ENCODE data around the gene DDIT3.

Gene DDIT3

DNA sequence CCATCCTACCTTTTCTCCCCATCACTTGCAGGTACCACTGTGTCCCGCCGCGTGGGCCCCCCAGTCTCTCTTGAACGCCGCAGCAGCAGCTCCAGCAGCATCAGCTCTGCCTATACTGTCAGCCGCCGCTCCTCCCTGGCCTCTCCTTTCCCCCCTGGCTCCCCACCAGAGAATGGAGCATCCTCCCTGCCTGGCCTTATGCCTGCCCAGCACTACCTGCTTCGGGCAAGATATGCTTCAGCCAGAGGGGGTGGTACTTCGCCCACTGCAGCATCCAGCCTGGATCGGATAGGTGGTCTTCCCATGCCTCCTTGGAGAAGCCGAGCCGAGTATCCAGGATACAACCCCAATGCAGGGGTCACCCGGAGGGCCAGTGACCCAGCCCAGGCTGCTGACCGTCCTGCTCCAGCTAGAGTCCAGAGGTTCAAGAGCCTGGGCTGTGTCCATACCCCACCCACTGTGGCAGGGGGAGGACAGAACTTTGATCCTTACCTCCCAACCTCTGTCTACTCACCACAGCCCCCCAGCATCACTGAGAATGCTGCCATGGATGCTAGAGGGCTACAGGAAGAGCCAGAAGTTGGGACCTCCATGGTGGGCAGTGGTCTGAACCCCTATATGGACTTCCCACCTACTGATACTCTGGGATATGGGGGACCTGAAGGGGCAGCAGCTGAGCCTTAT is 49.9 kb downstream of the DDIT3 start:
- no peak for DNase-seq (ENCODE audit: low read depth in 2 of 2, low spot score in 1 of 2)

DNA sequence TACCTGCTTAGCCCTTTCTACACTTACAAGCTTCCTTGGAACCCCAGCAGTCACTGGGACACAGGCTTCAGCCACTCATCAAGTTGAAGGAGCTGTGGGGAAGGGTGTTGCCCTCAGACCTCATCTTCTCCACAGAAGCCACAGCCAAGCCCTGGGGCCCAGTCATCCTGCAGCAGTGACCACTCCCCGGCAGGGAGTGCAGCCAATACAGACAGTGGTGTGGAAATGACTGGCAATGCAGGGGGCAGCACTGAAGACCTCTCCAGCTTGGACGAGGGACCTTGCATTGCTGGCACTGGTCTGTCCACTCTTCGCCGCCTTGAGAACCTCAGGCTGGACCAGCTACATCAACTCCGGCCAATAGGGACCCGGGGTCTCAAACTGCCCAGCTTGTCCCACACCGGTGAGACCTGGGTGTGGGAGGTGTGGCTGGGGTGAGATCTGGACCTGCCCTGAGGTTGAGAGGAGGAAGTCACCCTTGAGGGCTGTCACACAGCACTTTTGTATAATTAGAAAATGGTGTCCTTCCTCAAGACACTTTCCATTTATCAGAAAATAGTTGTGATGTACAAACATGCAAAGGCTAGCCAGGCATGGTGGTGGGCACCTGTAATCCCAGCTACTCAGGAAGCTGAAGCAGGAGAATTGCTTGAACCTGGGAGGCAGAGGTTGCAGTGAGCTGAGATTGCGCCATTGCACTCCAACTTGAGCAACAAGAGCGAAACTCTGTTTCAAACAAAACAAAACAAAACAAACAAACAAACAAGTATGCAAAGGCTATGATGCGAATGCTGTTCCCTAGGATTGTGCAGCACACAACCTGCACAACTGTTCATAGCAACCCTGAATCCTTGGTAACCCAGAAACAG is 50.8 kb downstream of the DDIT3 start:
- DNase-seq (ENCODE audit: low read depth in 2 of 2, low spot score in 1 of 2) = no peak

DNA sequence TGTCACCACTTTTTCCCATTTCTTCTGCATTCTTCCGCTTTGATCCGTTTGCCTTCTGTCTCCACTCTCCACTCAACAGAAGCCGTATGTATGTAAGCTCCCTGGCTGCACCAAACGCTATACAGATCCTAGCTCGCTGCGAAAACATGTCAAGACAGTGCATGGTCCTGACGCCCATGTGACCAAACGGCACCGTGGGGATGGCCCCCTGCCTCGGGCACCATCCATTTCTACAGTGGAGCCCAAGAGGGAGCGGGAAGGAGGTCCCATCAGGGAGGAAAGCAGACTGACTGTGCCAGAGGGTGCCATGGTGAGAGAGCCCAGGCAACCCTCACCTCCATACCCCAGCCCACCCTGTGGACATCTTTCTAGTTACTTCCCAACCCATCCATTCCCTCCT is 52.4 kb downstream of the DDIT3 start:
- no peak for DNase-seq (ENCODE audit: low read depth in 2 of 2, low spot score in 1 of 2)

DNA sequence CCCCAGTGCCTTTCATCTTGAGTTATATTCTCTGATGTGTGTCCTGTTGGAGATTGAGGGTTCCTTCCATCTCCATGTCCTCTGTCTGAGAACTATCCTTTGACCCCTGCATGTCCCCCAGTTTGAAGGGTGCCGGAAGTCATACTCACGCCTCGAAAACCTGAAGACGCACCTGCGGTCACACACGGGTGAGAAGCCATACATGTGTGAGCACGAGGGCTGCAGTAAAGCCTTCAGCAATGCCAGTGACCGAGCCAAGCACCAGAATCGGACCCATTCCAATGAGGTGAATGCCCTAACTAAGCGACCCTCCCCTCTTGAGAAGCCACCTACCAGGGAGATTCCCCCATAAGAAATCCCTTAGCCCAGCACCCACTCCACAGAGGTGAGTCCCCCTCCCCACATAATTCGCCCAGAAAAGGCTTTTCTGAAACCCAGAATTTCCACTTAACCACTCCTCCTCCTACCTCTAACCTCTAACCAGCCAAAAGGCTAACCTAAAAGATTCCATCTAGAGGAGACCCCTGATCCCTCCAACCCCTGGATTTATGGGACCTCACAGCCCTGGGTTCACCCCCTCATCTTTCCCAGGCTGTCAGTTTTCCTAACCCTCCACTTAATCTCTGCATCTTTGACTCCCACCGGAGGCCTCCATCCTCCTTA is 53.0 kb downstream of the DDIT3 start:
- no peak for DNase-seq (ENCODE audit: low read depth in 2 of 2, low spot score in 1 of 2)

All from stimulated activated CD8-positive, alpha-beta memory T cell treated with anti-CD3 and anti-CD28 coated beads, Interleukin-4, amount 100 ng/mL, for 4 hours (primary cell).